GM21423 (cell line): ENCODE results near the gene HSD17B7.
"Not testable (repeated sequence)": the region's sequence is repeated elsewhere in the genome, so short reads cannot be mapped to it uniquely, and the experiment has no call there.

Experiments used
- ATAC-seq: cut with Tn5 transposase; IDR thresholded peaks from one replicate; pipeline ENCODE4 v1.9.1; 2021; ENCODE audit warnings: mild to moderate bottlenecking, moderate library complexity; ENCODE audit not compliant: unreplicated experiment

The HSD17B7 gene

GRCh38 chr1:162790303-162790984, at the start of gene HSD17B7:
Gene HSD17B7 (plus strand): TSS chr1:162790702. CDS start chr1:162790801, 99 bp downstream.
- ATAC-seq: peak; percentile 99

- no peak for ATAC-seq
Observed at GRCh38 chr1:162740755-162741154, 49.7 kb upstream of the HSD17B7 start.

- no peak for ATAC-seq
Observed at GRCh38 chr1:162741574-162741973, 48.9 kb upstream of the HSD17B7 start.

GRCh38 chr1:162746264-162746942, 44.1 kb upstream of the HSD17B7 start:
- ATAC-seq: not testable (repeated sequence)

GRCh38 chr1:162753001-162753658, 37.4 kb upstream of the HSD17B7 start:
- no peak for ATAC-seq

GRCh38 chr1:162753998-162754585, 36.4 kb upstream of the HSD17B7 start:
- no peak for ATAC-seq

GRCh38 chr1:162755306-162755705, 35.2 kb upstream of the HSD17B7 start:
- ATAC-seq: no peak

- ATAC-seq: no peak
Observed at GRCh38 chr1:162756523-162756922, 34.0 kb upstream of the HSD17B7 start.

- no peak for ATAC-seq
Observed at GRCh38 chr1:162757476-162757875, 33.0 kb upstream of the HSD17B7 start.

- no peak for ATAC-seq
Observed at GRCh38 chr1:162765788-162766187, 24.7 kb upstream of the HSD17B7 start.

- no peak for ATAC-seq
Observed at GRCh38 chr1:162772571-162773154, 17.8 kb upstream of the HSD17B7 start.

GRCh38 chr1:162774007-162774406, 16.5 kb upstream of the HSD17B7 start:
- ATAC-seq: no peak

GRCh38 chr1:162779043-162779442, 11.5 kb upstream of the HSD17B7 start:
- ATAC-seq: no peak

GRCh38 chr1:162782671-162783070, 7.8 kb upstream of the HSD17B7 start:
- no peak for ATAC-seq

- not testable (repeated sequence) for ATAC-seq
Observed at GRCh38 chr1:162784926-162785325, 5.6 kb upstream of the HSD17B7 start.

- not testable (repeated sequence) for ATAC-seq
Observed at GRCh38 chr1:162788783-162789182, 1.7 kb upstream of the HSD17B7 start.

- not testable (repeated sequence) for ATAC-seq
Observed at GRCh38 chr1:162790985-162791357, 469 bp downstream of the HSD17B7 start.

GRCh38 chr1:162794284-162794683, 3.8 kb downstream of the HSD17B7 start:
- ATAC-seq: not testable (repeated sequence)

- not testable (repeated sequence) for ATAC-seq
Observed at GRCh38 chr1:162796617-162797279, 6.2 kb downstream of the HSD17B7 start.

GRCh38 chr1:162799995-162800830, 9.7 kb downstream of the HSD17B7 start:
- not testable (repeated sequence) for ATAC-seq
